ENCODE measurements around the gene ETV7.

Gene ETV7

GRCh38 chr6:36318690-36319435 lies 68.6 kb downstream of the ETV7 start:
- no peak for DNase-seq

- DNase-seq: no peak
Observed at GRCh38 chr6:36317623-36318022, 69.8 kb downstream of the ETV7 start.
